IMR-90 (cell line): ENCODE results near the gene ABCC5.

Experiments
- CEBPB ChIP-seq: IDR thresholded peaks from 2 replicates; pipeline ENCODE4 v1.6.1; 2012; ENCODE audit warnings: low read depth, low read length, improper control_type of control experiment
- CTCF ChIP-seq: conservative IDR thresholded peaks from 2 replicates; pipeline ENCODE4 v1.5.1; 2012; ENCODE audit warnings: mild to moderate bottlenecking, low read depth, low read length, improper control_type of control experiment
- MAFK ChIP-seq: IDR thresholded peaks from 2 replicates; pipeline ENCODE4 v1.6.1; 2012; ENCODE audit warnings: low read depth, low read length, improper control_type of control experiment
- MXI1 ChIP-seq: IDR thresholded peaks from 2 replicates; pipeline ENCODE4 v1.6.1; 2012; ENCODE audit warnings: low read depth, mild to moderate bottlenecking, low read length, moderate library complexity, borderline replicate concordance
- SMC3 ChIP-seq: fragments of 150-350 bp; IDR thresholded peaks from 2 replicates; pipeline ENCODE4 v1.6.1; 2016; ENCODE audit warnings: low read depth, mild to moderate bottlenecking, antibody characterized with exemption, low read length, moderate library complexity

GRCh38 chr3:183922421-183922820 is 95.3 kb downstream of the ABCC5 start:
- TF ChIP-seq SMC3 (no peak), CTCF (no peak), MXI1 (no peak), CEBPB (no peak), MAFK (no peak)
